ENCODE data around the gene TICRR.

TICRR gene

DNA sequence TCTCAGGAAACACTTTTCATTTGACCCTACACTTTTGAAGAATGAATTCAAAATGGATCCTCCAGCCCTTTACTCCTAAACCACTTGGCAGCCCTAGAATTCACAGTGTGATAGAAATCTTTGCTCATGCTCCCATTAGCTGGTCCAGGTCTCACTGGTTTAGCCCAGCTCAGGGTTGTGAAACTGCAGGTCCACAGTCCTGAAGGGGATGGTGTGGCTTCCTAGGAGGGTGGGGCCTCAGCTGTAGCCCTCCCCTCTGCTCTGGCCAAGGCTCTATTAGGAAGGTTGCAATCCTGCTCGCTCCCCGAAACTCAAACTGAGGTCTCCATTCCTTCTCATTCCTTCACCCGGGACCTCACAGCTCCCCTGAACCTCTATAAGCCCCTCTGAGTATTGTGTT lies 21.6 kb upstream of the TICRR start:
- H3K4me3 ChIP-seq (replicated peaks in 1 of 2; ENCODE audit: low read depth in 2 of 2, low read length in 2 of 2), result no peak overlapping the region
- no peak for DNase-seq (ENCODE audit: low read depth in 2 of 2)
- TF ChIP-seq, protein P1, sequence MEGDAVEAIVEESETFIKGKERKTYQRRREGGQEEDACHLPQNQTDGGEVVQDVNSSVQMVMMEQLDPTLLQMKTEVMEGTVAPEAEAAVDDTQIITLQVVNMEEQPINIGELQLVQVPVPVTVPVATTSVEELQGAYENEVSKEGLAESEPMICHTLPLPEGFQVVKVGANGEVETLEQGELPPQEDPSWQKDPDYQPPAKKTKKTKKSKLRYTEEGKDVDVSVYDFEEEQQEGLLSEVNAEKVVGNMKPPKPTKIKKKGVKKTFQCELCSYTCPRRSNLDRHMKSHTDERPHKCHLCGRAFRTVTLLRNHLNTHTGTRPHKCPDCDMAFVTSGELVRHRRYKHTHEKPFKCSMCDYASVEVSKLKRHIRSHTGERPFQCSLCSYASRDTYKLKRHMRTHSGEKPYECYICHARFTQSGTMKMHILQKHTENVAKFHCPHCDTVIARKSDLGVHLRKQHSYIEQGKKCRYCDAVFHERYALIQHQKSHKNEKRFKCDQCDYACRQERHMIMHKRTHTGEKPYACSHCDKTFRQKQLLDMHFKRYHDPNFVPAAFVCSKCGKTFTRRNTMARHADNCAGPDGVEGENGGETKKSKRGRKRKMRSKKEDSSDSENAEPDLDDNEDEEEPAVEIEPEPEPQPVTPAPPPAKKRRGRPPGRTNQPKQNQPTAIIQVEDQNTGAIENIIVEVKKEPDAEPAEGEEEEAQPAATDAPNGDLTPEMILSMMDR (IDR thresholded peaks at IDR 0.05; ENCODE audit: low read depth, low read length), result no peak

DNA sequence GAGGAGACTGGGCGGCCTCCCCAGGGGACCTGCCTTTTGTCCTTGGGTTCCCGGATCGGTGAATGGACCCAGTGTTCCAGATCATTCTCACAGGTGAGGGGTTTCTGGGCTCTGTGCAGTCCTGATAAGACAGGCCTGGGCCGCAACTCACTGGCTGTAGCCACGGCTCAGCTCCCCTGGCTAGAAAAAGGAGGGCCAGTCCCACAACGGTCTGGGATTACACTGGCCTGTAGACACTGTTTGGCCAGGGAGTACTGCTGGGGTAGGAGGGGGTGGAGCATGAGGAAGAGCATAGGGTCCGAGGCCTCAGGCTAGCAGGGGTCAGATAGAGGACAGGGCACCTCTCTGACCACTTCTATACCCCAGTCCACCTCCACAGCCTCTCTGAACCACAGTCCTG lies 21.0 kb upstream of the TICRR start:
- DNase-seq (ENCODE audit: low read depth in 2 of 2), result no peak
- H3K4me3 ChIP-seq (replicated peaks in 1 of 2; ENCODE audit: low read depth in 2 of 2, low read length in 2 of 2), result no peak overlapping the region
- TF ChIP-seq, protein P1 (IDR thresholded peaks at IDR 0.05; ENCODE audit: low read depth, low read length), result no peak

DNA sequence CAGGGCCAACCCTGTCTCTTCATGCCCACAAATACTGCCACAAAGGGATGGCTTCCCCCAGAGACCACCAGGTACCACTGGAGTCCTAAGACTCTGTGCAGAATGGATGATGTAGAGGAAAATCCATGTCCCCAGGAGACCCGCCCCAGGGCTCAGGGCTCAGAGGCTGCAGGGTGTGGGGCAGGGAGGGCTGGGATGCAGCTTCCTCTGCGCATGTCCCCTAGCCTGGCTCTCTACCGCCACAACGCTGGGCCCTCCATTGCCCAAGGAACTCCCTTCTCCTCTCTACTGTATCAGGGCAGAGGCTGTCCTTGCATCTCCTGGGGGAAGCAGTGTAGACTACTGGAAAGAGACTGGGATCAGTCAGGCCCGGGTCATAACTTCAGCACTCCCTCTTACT lies 19.5 kb upstream of the TICRR start:
- H3K4me3 ChIP-seq (replicated peaks in 1 of 2; ENCODE audit: low read depth in 2 of 2, low read length in 2 of 2), result no peak overlapping the region
- TF ChIP-seq, protein P1 (IDR thresholded peaks at IDR 0.05; ENCODE audit: low read depth, low read length), result no peak
- DNase-seq (ENCODE audit: low read depth in 2 of 2), result no peak

DNA sequence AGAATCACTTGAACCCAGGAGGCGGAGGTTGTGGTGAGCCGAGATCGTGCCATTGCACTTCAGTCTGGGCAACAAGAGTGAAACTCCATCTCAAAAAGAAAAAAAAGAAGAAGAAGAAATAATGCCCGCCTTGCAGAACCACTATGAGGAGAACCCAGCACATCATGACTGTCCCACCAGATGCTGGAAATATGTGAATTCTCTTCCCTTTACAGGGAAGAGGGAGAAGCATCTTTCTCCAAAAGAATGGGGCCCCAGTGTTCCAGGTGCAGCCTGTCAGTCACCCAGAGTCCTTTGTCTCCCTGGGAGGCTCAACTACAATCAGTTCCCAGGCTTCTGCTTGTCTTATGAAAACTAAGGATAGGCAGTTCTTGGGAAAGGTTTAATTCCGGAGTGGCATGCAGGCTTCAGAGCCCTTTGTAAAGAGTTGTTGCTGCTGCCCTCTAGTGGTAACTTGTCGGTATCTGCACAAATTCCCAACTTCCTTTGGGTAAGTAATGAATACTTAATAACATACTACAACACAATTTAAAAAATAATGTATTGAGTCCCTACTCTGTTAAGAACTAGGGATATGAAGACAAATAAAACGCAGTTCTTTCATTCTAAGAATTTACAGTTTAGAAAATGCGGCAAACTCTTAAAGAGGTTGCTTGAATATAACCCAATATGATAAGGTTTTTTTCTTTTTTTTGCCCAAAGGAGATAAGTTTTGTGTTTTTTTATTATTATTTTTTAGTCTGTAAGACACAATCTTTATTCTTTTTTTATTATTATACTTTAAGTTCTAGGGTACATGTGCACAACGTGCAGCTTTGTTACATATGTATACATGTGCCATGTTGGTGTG lies 18.6 kb upstream of the TICRR start:
- DNase-seq (ENCODE audit: low read depth in 2 of 2), result peak; percentile 86 to 87
- TF ChIP-seq, protein P1 (IDR thresholded peaks at IDR 0.05; ENCODE audit: low read depth, low read length), result peak; percentile 71
- no peak overlapping the region for H3K4me3 ChIP-seq (replicated peaks in 1 of 2; ENCODE audit: low read depth in 2 of 2, low read length in 2 of 2)

DNA sequence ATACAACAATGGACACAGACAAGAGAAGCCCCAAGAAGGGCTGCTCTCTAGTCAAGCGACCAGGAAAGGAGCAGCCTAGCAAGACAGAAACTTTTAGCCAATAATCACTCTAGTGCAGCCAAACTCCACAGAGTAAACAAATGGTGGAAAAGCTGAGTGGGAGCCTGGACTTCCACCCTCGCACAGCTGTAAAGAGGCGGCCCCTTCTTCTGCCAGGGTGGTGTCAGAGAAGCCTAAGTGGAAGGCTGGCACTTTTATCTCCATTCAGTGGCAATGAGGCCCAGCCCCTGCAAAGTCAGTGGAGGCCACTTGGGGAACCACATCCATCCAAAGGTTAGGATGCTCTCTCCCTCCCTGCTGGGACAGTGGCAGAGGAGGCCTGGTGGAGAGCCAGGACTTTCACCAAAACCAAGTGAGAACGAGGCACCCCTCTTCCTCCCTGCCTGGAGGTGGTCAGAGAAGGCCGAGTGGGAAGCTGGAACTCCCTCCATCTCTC lies 15.5 kb upstream of the TICRR start:
- TF ChIP-seq, protein P1 (IDR thresholded peaks at IDR 0.05; ENCODE audit: low read depth, low read length), result no peak
- H3K4me3 ChIP-seq (replicated peaks in 1 of 2; ENCODE audit: low read depth in 2 of 2, low read length in 2 of 2), result no peak overlapping the region
- DNase-seq (ENCODE audit: low read depth in 2 of 2), result no peak

DNA sequence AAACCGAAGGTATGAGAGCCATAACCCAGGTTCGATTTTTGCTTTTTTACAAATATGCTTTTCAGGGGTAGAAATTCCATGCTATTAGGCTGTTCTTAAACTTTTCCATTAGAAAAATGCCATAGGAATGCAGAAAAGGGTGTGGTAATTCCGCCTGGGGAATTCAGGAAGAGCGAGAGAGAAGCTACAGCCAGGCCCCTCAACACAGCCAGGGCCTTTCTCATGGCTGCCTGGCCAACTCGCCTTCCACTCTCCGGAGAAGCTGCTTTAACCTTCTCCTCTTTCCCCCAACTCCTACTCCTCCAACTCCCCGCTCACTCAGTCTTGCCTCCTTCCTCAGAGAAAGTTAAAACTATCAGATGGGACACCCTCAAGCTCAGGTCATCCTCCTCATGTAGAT lies 9.1 kb upstream of the TICRR start:
- no peak overlapping the region for H3K4me3 ChIP-seq (replicated peaks in 1 of 2; ENCODE audit: low read depth in 2 of 2, low read length in 2 of 2)
- TF ChIP-seq, protein P1 (IDR thresholded peaks at IDR 0.05; ENCODE audit: low read depth, low read length), result no peak
- DNase-seq (ENCODE audit: low read depth in 2 of 2), result peak in 1 of 2 donors; percentile 21
